ENCODE data around the gene KAT8. TPM values are rescaled to one million over a fixed set of nuclear protein-coding genes. Genes with fewer than 3 reads are reported as not detected.

The KAT8 gene
- total and polyA plus RNA-seq, 2 of the 13 experiments (the other 11 are each of a cell fraction or from before 2014, with no cell fraction given), result 79.0 to 84.2 TPM

DNA sequence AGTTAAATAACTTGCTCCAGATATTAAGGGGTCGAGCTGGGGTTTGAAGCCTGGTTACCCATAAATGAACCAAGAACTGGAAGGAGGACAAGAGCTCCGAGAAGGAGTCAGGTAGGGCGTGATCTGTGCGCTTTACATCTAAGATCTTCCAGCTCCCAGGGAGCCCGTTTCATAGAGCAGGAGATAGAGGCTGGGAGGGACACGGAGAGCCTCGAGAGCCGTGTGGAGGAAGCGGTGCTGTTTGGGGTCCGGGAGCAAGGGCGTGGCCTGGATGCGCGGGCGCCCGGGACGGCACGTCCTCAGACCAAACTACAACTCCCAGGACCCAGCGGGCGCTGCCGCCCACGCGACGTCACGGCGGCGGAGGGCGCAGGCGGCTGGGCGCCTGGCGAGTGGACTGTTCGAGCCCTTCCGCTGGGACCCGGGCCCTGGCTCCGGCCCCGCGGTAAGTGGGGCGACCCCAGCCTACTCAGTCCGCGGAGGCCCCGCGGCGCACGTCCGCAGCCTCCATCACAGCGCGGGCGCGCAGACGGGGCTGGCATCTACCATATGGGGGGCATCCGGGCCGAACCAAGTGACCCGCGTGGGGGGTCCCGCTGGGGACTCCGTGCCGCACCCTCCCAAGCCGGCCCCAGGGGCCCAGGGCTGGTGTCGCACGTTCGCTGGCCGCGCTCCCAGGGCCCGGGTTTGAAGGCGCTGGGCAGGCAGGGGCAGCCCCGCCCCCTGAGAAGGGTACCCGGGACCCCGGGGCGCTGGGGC is 9.2 kb upstream of the KAT8 start, which contains the start of gene BCKDK:
Gene BCKDK (plus strand): TSS at position 352 of the 759 bp plus-strand sequence. CDS start 838 bp downstream, outside the sequence.
- POLR2A ChIA-PET, result interaction anchor here (1.3 to 3.7 kb wide), 2 partner anchors 9 to 34 kb away, joined by 4 to 17 read pairs; partner anchors contain the start of gene KAT8
- TF ChIP-seq MYNN (CRISPR knock-in tag; IDR thresholded peaks at IDR 0.05; ENCODE audit: low read depth) (no peak), NR2F2 (IDR thresholded peaks at IDR 0.05; ENCODE audit: borderline replicate concordance, low read depth) (no peak), ZNF878 (CRISPR knock-in tag; IDR thresholded peaks at IDR 0.05) (no peak), SMAD9 (CRISPR knock-in tag; IDR thresholded peaks at IDR 0.05) (no peak), ZNF720 (CRISPR knock-in tag; IDR thresholded peaks at IDR 0.05) (no peak), SAP130 (CRISPR knock-in tag; IDR thresholded peaks at IDR 0.05; ENCODE audit: low read depth) (peak; percentile 92), ZNF44 (CRISPR knock-in tag; IDR thresholded peaks at IDR 0.05) (no peak), HES4 (CRISPR knock-in tag; IDR thresholded peaks at IDR 0.05; ENCODE audit: borderline replicate concordance) (peak; percentile 92; the same call in 1 of the 2 replicates), SOX6 (IDR thresholded peaks at IDR 0.05) (no peak), SOX6 (CRISPR knock-in tag; IDR thresholded peaks at IDR 0.05) (no peak; the same call in 1 of the 2 replicates), ZNF788 (CRISPR knock-in tag; IDR thresholded peaks at IDR 0.05; ENCODE audit: borderline replicate concordance) (peak; percentile 73; the same call in 1 of the 2 replicates), TAF15 (IDR thresholded peaks at IDR 0.05; ENCODE audit: low read depth, low read length, poor library complexity, severe bottlenecking) (peak; percentile 76), FOXJ3 (CRISPR knock-in tag; IDR thresholded peaks at IDR 0.05; ENCODE audit: borderline replicate concordance) (no peak), AGO2 (optimal IDR thresholded peaks at IDR 0.05; ENCODE audit: low read depth, low read length) (peak; percentile 73), TBP (CRISPR knock-in tag; IDR thresholded peaks at IDR 0.05) (no peak; the same call in 1 of the 2 replicates)
- TF ChIP-seq, protein P1, sequence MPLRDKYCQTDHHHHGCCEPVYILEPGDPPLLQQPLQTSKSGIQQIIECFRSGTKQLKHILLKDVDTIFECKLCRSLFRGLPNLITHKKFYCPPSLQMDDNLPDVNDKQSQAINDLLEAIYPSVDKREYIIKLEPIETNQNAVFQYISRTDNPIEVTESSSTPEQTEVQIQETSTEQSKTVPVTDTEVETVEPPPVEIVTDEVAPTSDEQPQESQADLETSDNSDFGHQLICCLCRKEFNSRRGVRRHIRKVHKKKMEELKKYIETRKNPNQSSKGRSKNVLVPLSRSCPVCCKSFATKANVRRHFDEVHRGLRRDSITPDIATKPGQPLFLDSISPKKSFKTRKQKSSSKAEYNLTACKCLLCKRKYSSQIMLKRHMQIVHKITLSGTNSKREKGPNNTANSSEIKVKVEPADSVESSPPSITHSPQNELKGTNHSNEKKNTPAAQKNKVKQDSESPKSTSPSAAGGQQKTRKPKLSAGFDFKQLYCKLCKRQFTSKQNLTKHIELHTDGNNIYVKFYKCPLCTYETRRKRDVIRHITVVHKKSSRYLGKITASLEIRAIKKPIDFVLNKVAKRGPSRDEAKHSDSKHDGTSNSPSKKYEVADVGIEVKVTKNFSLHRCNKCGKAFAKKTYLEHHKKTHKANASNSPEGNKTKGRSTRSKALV (CRISPR knock-in tag; IDR thresholded peaks at IDR 0.05), result peak; percentile 84; the same call in 1 of the 2 replicates
- TF ChIP-seq, protein P2, sequence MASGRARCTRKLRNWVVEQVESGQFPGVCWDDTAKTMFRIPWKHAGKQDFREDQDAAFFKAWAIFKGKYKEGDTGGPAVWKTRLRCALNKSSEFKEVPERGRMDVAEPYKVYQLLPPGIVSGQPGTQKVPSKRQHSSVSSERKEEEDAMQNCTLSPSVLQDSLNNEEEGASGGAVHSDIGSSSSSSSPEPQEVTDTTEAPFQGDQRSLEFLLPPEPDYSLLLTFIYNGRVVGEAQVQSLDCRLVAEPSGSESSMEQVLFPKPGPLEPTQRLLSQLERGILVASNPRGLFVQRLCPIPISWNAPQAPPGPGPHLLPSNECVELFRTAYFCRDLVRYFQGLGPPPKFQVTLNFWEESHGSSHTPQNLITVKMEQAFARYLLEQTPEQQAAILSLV (CRISPR knock-in tag; IDR thresholded peaks at IDR 0.05; ENCODE audit: borderline replicate concordance), result peak; percentile 91; the same call in 1 of the 2 replicates
- TF ChIP-seq, protein P3, sequence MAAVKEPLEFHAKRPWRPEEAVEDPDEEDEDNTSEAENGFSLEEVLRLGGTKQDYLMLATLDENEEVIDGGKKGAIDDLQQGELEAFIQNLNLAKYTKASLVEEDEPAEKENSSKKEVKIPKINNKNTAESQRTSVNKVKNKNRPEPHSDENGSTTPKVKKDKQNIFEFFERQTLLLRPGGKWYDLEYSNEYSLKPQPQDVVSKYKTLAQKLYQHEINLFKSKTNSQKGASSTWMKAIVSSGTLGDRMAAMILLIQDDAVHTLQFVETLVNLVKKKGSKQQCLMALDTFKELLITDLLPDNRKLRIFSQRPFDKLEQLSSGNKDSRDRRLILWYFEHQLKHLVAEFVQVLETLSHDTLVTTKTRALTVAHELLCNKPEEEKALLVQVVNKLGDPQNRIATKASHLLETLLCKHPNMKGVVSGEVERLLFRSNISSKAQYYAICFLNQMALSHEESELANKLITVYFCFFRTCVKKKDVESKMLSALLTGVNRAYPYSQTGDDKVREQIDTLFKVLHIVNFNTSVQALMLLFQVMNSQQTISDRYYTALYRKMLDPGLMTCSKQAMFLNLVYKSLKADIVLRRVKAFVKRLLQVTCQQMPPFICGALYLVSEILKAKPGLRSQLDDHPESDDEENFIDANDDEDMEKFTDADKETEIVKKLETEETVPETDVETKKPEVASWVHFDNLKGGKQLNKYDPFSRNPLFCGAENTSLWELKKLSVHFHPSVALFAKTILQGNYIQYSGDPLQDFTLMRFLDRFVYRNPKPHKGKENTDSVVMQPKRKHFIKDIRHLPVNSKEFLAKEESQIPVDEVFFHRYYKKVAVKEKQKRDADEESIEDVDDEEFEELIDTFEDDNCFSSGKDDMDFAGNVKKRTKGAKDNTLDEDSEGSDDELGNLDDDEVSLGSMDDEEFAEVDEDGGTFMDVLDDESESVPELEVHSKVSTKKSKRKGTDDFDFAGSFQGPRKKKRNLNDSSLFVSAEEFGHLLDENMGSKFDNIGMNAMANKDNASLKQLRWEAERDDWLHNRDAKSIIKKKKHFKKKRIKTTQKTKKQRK (IDR thresholded peaks at IDR 0.05; ENCODE audit: low read length), result no peak

More for the DNA sequence above, 9.2 kb upstream of the KAT8 start, which contains the start of gene BCKDK:
- no peaks in the 10 kb centered on the region for H3K9me3 ChIP-seq (ENCODE audit: low read length)
- peak; percentile 82 for FAIRE-seq
- H3K4me1 ChIP-seq (ENCODE audit: insufficient read depth, low read length), result peaks cover 42% of the 10 kb centered on the region
- peak; percentile 58 for DNase-seq (ENCODE audit: low spot score)
- 3% methylated on average over 25 of the region's 68 CpGs for WGBS (ENCODE audit: low lambda C conversion rate)
- CTCF ChIA-PET (ENCODE audit: low intra/inter-chr PET ratio, low total read pairs), result no interaction called here
- peaks cover 20 to 35% of the 10 kb centered on the region in 2 experiments for H3K36me3 ChIP-seq (replicated peaks in 1 of 2; ENCODE audit: control insufficient read depth in 1 of 2, insufficient read depth in 2 of 2, low read length in 2 of 2)
- no TSS peak for BruUV-seq (replicated peaks)
- peak within 1 kb of the TSS; percentile 90 for H3K9ac ChIP-seq (ENCODE audit: insufficient read depth, low read depth, low read length)
- peak within 1 kb of the TSS; percentile 87 to 100 (median 94) for H3K4me3 ChIP-seq (replicated peaks in 1 of 3; ENCODE audit: insufficient read depth in 1 of 3, low read depth in 2 of 3, low read length in 3 of 3)
- H3K79me2 ChIP-seq (ENCODE audit: insufficient read depth, low read length), result peaks cover 12% of the 10 kb centered on the region
- in situ Hi-C loops (cut with HindIII; ENCODE audit: extremely low pct_ligation_motif_present, low pct_unique_long_range_greater_than_20kb) (no loop called here), intact Hi-C loops (cut with micrococcal nuclease; ENCODE audit: unreplicated experiment) (loop anchor here (5.0 kb wide), 1 partner anchor 49 kb away; no protein-coding TSS in a partner anchor)
- peak within 1 kb of the TSS; percentile 54 for H3K27ac ChIP-seq (ENCODE audit: extremely low read length, insufficient read depth, low read length)
- peak; percentile 87 for ATAC-seq
- no peaks in the 10 kb centered on the region for H3K27me3 ChIP-seq (ENCODE audit: control insufficient read depth in 1 of 2, insufficient read depth in 2 of 2, low read length in 2 of 2)
- H3K4me2 ChIP-seq (ENCODE audit: low read depth, low read length), result peak within 1 kb of the TSS; percentile 94
- H4K20me1 ChIP-seq (ENCODE audit: insufficient read depth, low read length), result no peaks in the 10 kb centered on the region
- peak within 1 kb of the TSS; percentile 24 for H2AFZ ChIP-seq (ENCODE audit: low read length)

All from HepG2 (cell line).